ENCODE results near the gene SYT15.
"Not testable (repeated sequence)": the region's sequence is repeated elsewhere in the genome, so short reads cannot be mapped to it uniquely, and the experiment has no call there.

DNA sequence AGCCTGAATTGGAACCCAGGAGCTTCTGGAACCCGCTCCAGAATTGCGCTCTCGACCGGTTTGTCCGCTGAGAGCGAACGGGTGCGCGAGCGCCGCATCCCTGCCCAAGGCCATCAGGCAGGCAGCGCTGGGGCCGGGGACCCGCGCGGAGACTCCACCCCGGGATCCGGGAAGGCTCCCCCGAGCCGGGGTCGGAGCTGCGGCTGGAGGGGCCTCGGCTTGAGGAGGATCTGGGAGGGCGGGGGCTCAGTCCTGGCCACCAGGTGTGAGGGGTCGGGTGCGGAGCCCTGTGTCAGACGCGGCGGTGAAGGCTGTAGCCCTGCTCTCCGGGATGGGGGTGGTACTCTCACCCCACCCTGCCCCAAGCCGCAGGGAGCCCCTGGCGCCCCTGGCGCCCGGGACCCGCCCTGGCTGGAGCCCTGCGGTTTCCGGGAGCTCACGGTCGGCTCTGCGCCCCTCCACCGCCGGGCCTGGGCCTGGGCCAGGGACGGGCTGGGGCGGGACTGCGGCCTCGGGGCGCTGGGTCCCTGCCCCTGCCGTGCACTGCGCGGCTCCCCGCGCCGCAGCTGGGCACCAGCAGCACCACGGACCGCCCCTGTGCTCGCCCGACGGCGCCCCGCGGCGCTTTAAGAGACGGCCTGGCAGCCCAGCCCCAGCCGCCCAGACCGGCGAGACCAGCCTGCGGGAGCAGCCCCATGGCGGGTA, at the start of gene SYT15:
- TF ChIP-seq CHD2 (IDR thresholded peaks at IDR 0.05; ENCODE audit: borderline replicate concordance, low read depth, low read length); ESRRA (IDR thresholded peaks at IDR 0.05; ENCODE audit: low read length); CEBPB (IDR thresholded peaks at IDR 0.05; ENCODE audit: borderline replicate concordance in 1 of 2, low read depth in 2 of 2, low read length in 2 of 2); MTA2 (IDR thresholded peaks at IDR 0.05; ENCODE audit: low read depth); PAX8 (IDR thresholded peaks at IDR 0.05); RFX5 (IDR thresholded peaks at IDR 0.05; ENCODE audit: low read depth, low read length); JUNB (IDR thresholded peaks at IDR 0.05): not testable (repeated sequence)
- TF ChIP-seq, protein P1, sequence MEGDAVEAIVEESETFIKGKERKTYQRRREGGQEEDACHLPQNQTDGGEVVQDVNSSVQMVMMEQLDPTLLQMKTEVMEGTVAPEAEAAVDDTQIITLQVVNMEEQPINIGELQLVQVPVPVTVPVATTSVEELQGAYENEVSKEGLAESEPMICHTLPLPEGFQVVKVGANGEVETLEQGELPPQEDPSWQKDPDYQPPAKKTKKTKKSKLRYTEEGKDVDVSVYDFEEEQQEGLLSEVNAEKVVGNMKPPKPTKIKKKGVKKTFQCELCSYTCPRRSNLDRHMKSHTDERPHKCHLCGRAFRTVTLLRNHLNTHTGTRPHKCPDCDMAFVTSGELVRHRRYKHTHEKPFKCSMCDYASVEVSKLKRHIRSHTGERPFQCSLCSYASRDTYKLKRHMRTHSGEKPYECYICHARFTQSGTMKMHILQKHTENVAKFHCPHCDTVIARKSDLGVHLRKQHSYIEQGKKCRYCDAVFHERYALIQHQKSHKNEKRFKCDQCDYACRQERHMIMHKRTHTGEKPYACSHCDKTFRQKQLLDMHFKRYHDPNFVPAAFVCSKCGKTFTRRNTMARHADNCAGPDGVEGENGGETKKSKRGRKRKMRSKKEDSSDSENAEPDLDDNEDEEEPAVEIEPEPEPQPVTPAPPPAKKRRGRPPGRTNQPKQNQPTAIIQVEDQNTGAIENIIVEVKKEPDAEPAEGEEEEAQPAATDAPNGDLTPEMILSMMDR (IDR thresholded peaks at IDR 0.05 in 2 of 3, conservative IDR thresholded peaks at IDR 0.05 in 1 of 3; ENCODE audit: control insufficient read depth in 2 of 3, extremely low read depth in 1 of 3, insufficient read depth in 1 of 3, low read depth in 3 of 3, low read length in 3 of 3): not testable (repeated sequence)
